ENCODE results near the gene INSM1. TPM values are rescaled to one million over a fixed set of nuclear protein-coding genes. Genes with fewer than 3 reads are reported as not detected.

The INSM1 gene
- polyA plus RNA-seq, 1 of the 3 experiments (the other 2 are of a cell fraction), result not detected

- H3K9ac ChIP-seq, result no peak overlapping the region
- no peak for DNase-seq
- ChIA-PET POLR2A (no interaction called here), CTCF (no interaction called here)
- H3K4me1 ChIP-seq (ENCODE audit: control insufficient read depth in 1 of 2, insufficient read depth in 2 of 2, low read depth in 1 of 2, low read length in 1 of 2), result peaks cover 0 to 19% of the 10 kb centered on the region in 2 experiments; a peak in 3 of 4 replicates
- no peak overlapping the region for H2AFZ ChIP-seq (ENCODE audit: low read depth)
- TF ChIP-seq NRF1 (IDR thresholded peaks at IDR 0.05; ENCODE audit: low read depth, low read length) (no peak), PBX3 (IDR thresholded peaks at IDR 0.05) (no peak), CHD2 (IDR thresholded peaks at IDR 0.05; ENCODE audit: low read length, partially characterized antibody) (no peak), FOXJ3 (CRISPR knock-in tag; IDR thresholded peaks at IDR 0.05) (no peak), TCF12 (IDR thresholded peaks at IDR 0.05) (no peak), TEAD4 (IDR thresholded peaks at IDR 0.05; ENCODE audit: borderline replicate concordance, insufficient read depth) (no peak), EP300 (IDR thresholded peaks at IDR 0.05; ENCODE audit: borderline replicate concordance in 1 of 2, low read depth in 1 of 2, low read length in 1 of 2) (no peak), RFX5 (IDR thresholded peaks at IDR 0.05; ENCODE audit: low read length) (no peak), RCOR1 (IDR thresholded peaks at IDR 0.05; ENCODE audit: low read length) (no peak), GATA2 (CRISPR knock-in tag; IDR thresholded peaks at IDR 0.05) (no peak), NFIC (IDR thresholded peaks at IDR 0.05; ENCODE audit: borderline replicate concordance) (no peak), ZBTB33 (IDR thresholded peaks at IDR 0.05; ENCODE audit: borderline replicate concordance, low read depth) (no peak), IRF3 (IDR thresholded peaks at IDR 0.05; ENCODE audit: low read depth, low read length) (no peak), MAX (IDR thresholded peaks at IDR 0.05; ENCODE audit: low read depth) (no peak), RXRA (IDR thresholded peaks at IDR 0.05; ENCODE audit: borderline replicate concordance, low read depth) (no peak), USF1 (IDR thresholded peaks at IDR 0.05; ENCODE audit: borderline replicate concordance, low read depth) (no peak), YY1 (IDR thresholded peaks at IDR 0.05; ENCODE audit: low read depth) (no peak), ELF1 (IDR thresholded peaks at IDR 0.05) (no peak), USF2 (IDR thresholded peaks at IDR 0.05; ENCODE audit: borderline replicate concordance, low read depth, low read length) (no peak)
- no peak overlapping the region for H3K4me2 ChIP-seq
- no peaks in the 10 kb centered on the region for H3K9me3 ChIP-seq
- no peaks in the 10 kb centered on the region for H3K9me2 ChIP-seq
- no peaks in the 10 kb centered on the region for H3K27me3 ChIP-seq (ENCODE audit: insufficient read depth)
- H3F3A ChIP-seq (replicated peaks; ENCODE audit: insufficient read depth), result no peaks in the 10 kb centered on the region
- no peaks in the 10 kb centered on the region for H3K79me2 ChIP-seq (ENCODE audit: insufficient read depth)
- H3K4me3 ChIP-seq (ENCODE audit: low read depth in 2 of 2, low read length in 1 of 2), result no peak overlapping the region
- H4K20me1 ChIP-seq (ENCODE audit: insufficient read depth), result no peaks in the 10 kb centered on the region
- H3K27ac ChIP-seq (ENCODE audit: low read depth in 2 of 2, low read length in 1 of 2), result no peak overlapping the region
- H3K36me3 ChIP-seq (replicated peaks in 1 of 2; ENCODE audit: control insufficient read depth in 1 of 2, insufficient read depth in 2 of 2, low read length in 1 of 2), result no peaks in the 10 kb centered on the region
- WGBS (ENCODE audit: low lambda C conversion rate), result 88% methylated on average over 19 of the region's 21 CpGs
Measured at GRCh38 chr20:20413810-20414281, 45.9 kb downstream of the INSM1 start.

All from SK-N-SH (cell line).